HG03097 (cell line): ENCODE results near the gene DHH.

Experiments
- ATAC-seq: cut with Tn5 transposase; IDR thresholded peaks from one replicate; pipeline ENCODE4 v1.9.1; 2021; ENCODE audit not compliant: unreplicated experiment, low FRiP score

The DHH gene

DNA sequence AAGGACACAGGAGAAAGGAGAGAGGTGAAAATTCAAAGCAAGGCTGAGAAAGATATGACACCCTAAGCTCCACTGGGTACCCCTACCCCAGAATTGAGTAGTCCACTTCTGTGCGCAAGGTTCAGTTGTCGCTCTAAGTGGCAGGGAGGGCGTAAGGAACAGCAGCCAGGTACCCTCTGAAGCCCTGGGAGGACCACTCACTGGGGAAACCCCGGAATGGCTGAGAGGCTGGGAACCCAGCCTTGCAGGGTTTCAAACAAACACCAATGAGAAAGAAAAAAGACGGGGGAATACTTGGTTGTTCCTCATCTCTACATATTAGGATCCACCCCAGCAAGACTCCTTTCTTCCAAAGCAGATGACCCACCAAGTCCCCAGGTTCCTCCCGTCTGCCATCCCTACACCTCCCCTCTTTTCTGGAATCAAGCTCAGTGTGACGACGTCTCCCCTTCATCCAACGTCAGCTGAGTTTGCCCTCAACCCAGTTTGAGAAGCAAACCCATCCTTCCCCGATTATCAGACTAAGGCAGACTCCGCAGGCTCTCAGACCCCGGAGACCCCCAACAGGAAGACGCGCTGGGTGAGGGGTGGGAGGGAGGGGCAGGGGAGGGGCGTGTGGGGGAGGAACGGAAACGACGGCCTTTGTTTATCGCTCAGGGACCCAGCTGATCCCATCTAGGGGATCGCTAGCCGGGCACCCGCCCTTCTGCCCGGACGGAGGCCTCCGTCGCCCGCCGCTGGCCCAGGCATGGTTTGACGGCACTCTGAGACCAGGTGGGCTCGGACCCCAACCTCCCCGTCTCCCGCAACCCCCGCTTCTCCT is 15.3 kb upstream of the DHH start:
- ATAC-seq = no peak

- ATAC-seq = no peak
These were observed 14.4 kb upstream of the DHH start for GRCh38 chr12:49108958-49109404.

- ATAC-seq = no peak
These were observed 11.0 kb upstream of the DHH start for GRCh38 chr12:49105504-49106084.

GRCh38 chr12:49104822-49105221 is 10.2 kb upstream of the DHH start:
- no peak for ATAC-seq

DNA sequence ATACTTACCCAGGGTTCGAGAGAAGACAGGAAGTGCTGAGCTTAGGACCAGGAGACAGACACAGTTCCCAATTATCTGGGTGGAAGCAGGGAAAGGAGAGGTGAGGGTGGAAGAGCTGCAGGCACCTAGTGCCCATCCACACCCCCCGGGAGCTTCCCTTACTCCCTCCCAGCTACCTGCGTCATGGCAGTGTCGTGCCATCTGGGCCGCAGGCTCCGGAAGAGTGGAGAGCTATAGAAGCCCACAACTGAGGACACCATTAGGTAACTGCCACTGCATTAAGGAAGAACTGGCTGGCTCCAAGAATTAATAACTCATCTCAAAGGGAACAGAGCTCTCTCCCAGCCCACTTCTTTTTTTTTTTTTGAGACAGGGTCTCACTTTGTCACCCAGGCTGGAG is 5.8 kb upstream of the DHH start:
- no peak for ATAC-seq

DNA sequence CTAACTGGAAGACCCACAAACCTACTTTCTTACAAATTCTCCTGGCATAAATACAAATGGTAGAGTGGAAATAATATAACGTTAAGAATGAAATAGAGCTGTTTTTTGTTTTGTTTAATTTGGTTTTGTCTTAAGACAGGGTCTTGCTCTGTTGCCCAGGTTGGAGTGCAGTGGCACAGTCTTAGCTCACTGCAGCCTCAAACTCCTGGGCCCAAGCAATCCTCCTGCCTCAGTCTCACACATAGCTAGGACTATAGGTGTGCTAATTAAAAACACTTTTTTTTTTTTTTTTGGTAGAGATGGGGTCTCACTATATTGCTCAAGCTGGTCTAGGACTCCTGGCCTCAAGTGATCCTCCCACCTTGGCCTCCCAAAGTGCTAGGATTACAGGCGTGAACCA is 4.1 kb upstream of the DHH start:
- no peak for ATAC-seq

GRCh38 chr12:49098035-49098451 is 3.4 kb upstream of the DHH start:
- ATAC-seq = no peak

DNA sequence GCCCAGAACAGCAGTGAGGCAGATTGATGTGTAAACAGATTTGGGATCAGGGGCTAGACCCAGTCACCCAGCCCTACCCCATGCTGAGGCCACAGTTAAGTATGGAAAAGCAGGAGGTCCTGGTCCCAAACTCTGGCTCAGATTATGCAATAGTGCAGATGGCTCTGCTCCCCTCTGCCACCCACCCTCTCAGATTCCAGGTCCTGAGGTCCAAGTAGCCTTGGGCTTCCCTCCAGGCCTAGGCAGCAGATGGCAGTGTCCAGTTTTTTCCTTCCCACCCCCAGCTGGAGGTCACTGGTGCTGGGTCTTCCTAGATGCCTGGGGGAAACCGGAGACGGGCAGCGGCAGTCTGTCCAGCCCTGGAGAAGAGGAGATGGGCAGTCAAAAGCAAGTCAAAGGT is 2.8 kb upstream of the DHH start:
- ATAC-seq = no peak

DNA sequence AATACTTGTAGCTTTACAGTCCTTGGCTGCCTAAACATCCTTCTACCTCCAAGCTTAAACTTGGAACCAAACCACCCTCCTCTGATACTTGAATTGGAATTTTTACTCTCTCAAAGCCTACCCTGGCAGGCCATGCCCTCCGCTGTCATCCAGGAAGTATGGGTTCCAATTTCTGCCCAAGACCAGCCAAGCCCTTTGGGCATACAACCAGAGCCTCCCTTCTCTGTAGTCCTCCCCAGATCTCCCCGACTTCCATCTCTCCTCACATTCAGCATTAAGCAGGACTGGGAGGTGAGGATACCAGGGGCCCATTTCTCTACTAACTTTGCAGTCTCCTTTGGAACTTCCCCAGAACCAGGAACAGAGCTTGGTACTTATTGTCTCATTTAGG is 369 bp upstream of the DHH start:
- no peak for ATAC-seq

- no peak for ATAC-seq
These were observed 825 bp downstream of the DHH start for GRCh38 chr12:49093792-49094159.

DNA sequence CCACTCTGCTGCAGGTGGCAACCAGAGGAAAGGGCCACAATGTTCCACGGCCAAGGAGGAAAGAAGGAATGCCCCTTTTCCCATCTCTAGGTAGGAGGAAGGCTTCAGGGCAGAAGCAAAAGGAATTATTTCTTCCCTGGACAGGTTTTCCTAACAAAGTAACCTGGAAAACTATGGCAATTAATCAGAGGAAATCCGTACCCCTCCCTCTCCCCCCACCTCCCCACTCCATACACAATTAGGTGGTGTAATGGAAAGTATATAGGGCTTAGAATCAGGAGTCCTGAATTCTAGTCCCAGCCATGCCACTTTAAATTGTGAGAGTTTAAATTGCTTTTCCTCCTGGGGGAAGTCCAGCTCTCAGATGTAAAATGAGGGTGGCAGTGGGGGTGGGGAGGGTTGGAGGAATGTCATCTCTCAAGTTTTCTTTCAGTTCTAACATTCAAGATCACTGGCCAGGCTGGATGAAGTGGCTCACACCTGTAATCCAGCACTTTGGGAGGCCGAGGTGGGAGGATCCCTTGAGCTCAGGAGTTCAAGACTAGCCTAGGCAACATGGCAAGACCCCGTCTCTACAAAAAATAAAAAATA is 1.7 kb downstream of the DHH start:
- no peak for ATAC-seq

DNA sequence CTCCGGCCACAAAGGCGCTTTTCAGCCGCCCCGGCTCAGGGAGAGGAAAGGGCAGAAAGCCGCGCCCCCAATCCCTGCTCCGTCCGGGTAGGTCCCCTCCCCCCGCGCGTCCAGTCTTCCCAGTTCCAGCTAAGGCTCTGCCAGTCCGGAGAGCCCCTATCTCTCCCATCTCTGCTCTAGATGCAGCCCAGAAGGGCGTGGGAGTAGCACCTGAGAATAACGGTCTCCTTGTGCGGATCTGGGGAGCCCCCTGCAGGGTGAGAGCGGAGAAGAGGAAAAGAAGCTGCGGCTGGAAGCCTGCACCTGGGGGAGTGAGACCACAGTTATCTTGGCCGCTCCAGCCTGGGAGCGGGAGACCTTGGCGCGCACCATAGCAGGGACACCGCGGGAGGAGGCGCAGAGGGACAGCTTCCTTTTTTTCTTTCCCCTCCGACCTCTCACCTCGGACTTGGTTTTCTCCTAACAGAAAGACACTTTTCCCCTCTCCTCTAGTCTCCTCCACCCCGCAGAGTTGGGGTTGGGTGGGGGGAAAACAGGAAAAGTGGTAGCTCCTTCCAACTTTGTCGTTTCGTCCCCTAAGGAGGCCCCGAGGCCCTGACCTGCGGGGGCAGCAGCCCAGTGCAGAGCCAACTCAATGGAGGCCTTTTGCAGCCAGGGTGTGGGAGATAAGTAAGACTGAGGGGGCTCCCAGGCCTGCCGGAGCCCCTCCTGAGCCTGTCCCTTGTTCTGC is 2.4 kb downstream of the DHH start:
- no peak for ATAC-seq

GRCh38 chr12:49091836-49092085 is 2.8 kb downstream of the DHH start:
- no peak for ATAC-seq

DNA sequence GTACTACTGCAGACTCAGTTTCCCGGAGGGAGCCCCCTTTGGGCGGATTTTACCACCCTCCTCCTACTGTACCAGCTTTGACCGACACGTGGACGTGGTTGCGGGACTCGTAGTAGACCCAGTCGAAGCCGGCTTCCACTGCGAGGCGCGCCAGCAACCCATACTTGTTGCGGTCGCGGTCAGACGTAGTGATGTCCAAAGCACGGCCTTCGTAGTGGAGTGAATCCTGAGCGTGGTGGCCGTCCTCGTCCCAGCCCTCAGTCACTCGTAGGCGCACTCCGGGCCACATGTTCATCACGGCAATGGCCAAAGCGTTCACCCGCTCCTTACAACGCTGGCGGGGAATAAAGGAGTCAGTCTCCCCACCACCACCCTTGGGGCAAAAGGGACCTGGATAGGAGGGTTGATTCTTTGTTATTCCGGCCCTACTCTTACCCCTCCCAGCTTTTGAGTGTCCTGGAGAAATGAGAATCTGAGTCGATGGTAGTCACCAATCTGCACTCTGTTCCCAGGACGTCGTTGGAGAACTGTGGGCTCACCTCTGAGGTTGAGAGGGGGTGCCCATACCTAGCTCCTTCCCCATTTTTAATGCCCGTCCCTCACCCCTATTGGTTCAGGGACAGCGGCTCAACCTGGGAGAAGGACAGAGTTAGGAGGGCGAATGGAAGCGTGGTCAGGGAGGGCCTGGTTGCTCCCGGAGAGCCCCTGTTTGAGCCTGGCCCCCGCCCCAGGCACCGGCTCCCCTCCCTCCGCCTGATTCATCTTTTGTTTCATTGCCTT is 3.4 kb downstream of the DHH start:
- ATAC-seq = no peak

- ATAC-seq = no peak
These were observed 4.5 kb downstream of the DHH start for GRCh38 chr12:49089821-49090773.

GRCh38 chr12:49088932-49089330 is 5.7 kb downstream of the DHH start:
- ATAC-seq = no peak

DNA sequence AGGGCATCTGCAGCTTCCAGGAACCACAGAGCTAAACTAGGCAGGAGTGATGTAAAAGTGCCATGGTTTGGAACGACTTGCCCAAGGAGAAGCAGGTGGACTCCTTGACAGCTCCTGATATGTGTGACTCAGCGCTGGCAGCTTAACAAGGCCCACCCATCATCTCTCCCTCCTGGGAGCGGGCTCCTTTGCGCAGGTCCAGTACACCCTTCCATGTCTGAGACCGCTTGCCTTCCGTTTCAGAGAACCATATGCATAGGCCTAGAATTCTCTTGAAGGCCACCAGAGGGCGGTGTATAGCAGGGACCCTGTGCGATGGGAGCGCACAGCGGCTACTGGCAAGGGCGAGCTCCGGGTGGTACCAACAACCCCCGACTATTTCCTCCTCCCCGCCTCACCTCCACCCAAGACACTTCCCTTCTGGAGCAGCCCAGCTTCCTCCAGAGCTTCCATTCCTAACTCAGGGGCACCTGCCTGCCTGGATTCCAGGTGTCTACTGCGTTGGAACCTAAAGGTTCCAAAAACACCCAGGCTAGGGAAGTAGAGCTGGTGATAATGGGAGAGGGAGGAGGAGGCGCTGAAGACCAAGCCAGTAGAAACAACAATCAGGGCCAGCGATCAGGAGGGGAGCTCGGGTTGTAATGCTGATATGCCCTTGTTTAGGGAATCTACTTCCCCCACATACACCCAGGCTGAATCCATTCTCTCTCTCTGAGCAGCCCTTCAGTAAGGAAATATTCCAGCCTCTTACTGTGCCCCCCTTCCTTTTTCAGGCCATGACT is 6.3 kb downstream of the DHH start:
- peak; percentile 54 for ATAC-seq

DNA sequence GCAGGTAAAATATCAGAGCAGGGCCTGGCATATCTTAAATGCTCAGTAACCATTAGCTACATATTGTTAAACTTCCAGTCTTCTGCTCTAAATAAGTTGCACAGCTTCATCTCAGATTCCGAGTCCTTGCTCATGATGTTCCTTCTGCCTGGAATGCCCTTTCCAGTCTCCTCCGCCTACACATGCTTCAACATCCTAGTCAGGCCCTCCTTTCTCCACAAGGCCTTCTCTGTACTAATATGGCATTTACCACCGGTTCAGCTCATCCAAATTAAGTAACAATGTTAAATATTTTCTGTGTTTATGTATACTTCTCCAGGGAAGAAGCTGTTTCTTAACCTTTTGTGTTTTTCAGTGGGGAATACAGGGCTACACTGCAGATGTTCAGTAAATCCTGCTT is 8.5 kb downstream of the DHH start:
- ATAC-seq = no peak

DNA sequence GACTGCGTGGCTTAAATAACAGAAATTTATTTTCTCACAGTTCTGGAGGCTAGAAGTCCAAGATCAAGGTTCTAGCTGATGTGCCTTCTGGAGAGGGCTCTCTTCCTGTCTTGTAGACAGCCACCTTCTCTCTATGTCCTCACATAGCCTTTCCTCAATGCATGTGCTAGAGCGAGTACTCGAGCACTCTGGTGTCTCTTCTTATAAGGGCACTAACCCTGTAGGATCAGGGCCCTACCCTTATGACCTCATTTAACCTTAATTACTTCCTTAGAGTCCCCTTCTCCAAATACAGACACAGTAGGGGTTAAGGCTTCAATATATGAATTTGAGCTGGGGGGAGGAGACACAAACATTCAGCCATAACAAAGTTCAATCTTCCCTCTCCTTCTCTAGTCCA is 10.2 kb downstream of the DHH start:
- ATAC-seq = no peak
